Type B pancreatic cell (in vitro differentiated cells): ENCODE measurements around the gene PKP3. TPM values are rescaled to one million over a fixed set of nuclear protein-coding genes. Genes with fewer than 3 reads are reported as not detected.
A peak's percentile ranks its signal among the peaks of the same experiment; 100 is the strongest.

ENCODE experiments used
- DNase-seq: peaks from one replicate; pipeline ENCODE4 v3.0.0; 2021; ENCODE audit warnings: mixed read lengths; ENCODE audit not compliant: unreplicated experiment; ENCODE audit errors: extremely low spot score
- H3K27ac Mint-ChIP-seq: 2 replicates; pipeline ENCODE4 v1.8.0; 2021; ENCODE audit warnings: mild to moderate bottlenecking, mixed read lengths
- H3K27me3 Mint-ChIP-seq: 2 replicates; pipeline ENCODE4 v1.8.0; 2021; ENCODE audit warnings: mixed read lengths
- H3K36me3 Mint-ChIP-seq: 2 replicates; pipeline ENCODE4 v1.8.0; 2021; ENCODE audit warnings: mixed read lengths
- H3K4me1 Mint-ChIP-seq: one replicate; pipeline ENCODE4 v1.8.0; 2021; ENCODE audit warnings: mixed read lengths; ENCODE audit not compliant: unreplicated experiment
- H3K4me3 Mint-ChIP-seq: 2 replicates; pipeline ENCODE4 v1.8.0; 2021; ENCODE audit warnings: mild to moderate bottlenecking, mixed read lengths
- H3K9me3 Mint-ChIP-seq: 2 replicates; pipeline ENCODE4 v1.8.0; 2021; ENCODE audit warnings: mixed read lengths
- total RNA-seq: library from RNA; stranded (reverse); gene quantifications from 2 replicates; pipeline ENCODE4 v1.2.1, GENCODE V29; 2021; ENCODE audit warnings: low replicate concordance
- TF ChIP-seq, protein P1 (sequence below): fragments of 200-600 bp; sonication (generic); conservative IDR thresholded peaks from 2 replicates; pipeline ENCODE4 v1.5.0; 2021; ENCODE audit warnings: antibody characterized with exemption, mild to moderate bottlenecking

The PKP3 gene
- total RNA-seq, 1 donor from 2014 or later = 51.6 TPM

DNA sequence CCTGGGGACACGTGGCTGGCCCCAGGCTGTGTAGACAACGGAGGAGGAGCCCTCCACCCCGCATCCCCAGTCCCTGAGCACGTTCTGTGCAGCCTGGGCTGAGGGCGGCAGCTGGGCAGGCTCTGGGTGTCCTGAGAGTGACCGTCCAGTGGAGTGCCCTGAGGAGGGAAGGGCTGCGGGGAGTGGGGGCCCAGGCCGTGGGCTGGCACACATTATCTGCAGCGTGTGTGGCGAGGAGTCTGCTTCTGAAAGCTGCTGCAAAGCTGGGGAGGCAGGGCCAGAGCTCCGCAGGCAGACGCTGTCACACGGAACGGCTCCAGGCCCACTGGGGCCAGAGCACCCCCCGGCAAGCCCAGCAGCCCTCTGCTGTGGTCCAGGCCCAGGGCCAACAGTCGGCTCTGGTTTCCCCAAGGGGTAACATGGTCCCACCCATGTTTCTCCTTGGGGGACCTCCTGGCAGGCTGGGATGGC, 48.6 kb downstream of the PKP3 start:
- TF ChIP-seq, protein P1, sequence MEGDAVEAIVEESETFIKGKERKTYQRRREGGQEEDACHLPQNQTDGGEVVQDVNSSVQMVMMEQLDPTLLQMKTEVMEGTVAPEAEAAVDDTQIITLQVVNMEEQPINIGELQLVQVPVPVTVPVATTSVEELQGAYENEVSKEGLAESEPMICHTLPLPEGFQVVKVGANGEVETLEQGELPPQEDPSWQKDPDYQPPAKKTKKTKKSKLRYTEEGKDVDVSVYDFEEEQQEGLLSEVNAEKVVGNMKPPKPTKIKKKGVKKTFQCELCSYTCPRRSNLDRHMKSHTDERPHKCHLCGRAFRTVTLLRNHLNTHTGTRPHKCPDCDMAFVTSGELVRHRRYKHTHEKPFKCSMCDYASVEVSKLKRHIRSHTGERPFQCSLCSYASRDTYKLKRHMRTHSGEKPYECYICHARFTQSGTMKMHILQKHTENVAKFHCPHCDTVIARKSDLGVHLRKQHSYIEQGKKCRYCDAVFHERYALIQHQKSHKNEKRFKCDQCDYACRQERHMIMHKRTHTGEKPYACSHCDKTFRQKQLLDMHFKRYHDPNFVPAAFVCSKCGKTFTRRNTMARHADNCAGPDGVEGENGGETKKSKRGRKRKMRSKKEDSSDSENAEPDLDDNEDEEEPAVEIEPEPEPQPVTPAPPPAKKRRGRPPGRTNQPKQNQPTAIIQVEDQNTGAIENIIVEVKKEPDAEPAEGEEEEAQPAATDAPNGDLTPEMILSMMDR = no peak
- no peak for DNase-seq
- Mint-ChIP-seq H3K27ac (no peak overlapping the region), H3K36me3 (no peaks in the 10 kb centered on the region), H3K4me3 (no peak overlapping the region), H3K27me3 (no peaks in the 10 kb centered on the region), H3K4me1 (peaks cover 10% of the 10 kb centered on the region), H3K9me3 (no peaks in the 10 kb centered on the region)

DNA sequence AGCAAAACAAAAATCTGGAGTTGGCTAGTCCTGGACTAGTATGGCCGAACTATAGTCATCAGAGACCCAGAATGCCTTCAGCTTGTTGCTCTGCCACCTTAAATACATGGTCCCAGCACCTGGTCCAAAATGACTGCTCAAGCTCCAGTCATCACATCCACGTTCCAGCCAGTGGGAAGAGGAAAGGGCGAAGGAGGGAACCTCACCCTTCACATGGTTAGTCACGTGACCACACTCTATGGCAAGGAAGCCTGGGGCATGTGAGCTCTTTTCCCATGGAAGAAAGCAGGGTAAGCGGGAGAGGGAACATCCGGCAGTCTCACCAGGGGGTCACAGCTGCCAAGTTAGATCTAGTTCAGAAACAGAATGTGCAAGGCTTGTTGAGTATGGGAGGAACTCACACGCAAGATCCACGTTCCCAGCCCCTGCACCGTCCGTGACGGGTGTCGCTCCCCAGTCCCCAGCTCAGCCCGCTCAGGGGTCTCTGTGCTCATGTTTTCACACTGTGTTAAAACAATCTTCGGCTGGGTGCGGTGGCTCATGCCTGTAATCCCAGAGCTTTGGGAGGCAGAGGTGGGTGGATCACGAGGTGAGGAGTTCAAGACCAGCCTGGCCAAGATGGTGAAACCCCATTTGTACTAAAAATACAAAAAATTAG, 49.7 kb downstream of the PKP3 start:
- no peaks in the 10 kb centered on the region for H3K36me3 Mint-ChIP-seq
- no peaks in the 10 kb centered on the region for H3K9me3 Mint-ChIP-seq
- peak overlapping the region; percentile 56 for H3K27ac Mint-ChIP-seq
- H3K4me1 Mint-ChIP-seq = peaks cover 10% of the 10 kb centered on the region
- no peak for DNase-seq
- no peaks in the 10 kb centered on the region for H3K27me3 Mint-ChIP-seq
- TF ChIP-seq, protein P1 = no peak
- H3K4me3 Mint-ChIP-seq = peak overlapping the region; percentile 20

DNA sequence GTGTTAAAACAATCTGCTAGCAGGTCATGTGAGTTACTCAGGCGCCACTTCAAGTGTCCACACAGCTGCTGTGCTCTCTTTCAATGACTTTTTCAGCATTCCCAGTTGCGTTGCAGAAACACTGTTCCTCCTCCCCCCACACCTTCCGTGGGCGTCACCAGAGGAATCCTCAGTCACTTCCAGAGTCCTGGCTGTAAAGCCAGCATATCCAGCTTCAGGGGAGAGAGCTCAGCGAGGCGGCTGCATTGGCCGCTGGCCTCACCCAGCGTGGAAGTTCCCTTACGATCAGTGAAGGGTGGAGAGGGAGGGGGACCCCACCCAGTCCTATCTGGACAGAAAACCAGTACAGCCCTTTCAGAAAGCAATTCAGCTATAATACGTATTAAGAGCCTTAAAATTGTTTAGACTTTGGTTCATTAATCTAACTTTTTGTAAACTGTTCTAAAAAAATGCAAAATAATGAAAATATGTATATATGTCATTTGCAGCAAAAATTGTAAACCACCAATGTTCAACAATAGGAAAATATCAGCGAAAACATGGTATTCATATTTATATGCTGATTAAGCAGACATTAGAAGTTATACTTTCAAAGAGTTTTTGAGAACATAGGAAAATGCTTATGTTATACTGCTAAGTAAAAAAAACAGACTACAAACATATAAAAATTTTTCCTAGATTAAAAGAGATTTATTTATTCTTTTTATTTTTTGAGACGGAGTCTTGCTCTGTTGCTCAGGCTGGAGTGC, 50.6 kb downstream of the PKP3 start:
- no peaks in the 10 kb centered on the region for H3K36me3 Mint-ChIP-seq
- no peaks in the 10 kb centered on the region for H3K27me3 Mint-ChIP-seq
- H3K4me3 Mint-ChIP-seq = peak overlapping the region; percentile 74
- TF ChIP-seq, protein P1 = no peak
- no peaks in the 10 kb centered on the region for H3K9me3 Mint-ChIP-seq
- peak overlapping the region; percentile 83 for H3K27ac Mint-ChIP-seq
- no peak for DNase-seq
- peaks cover 10% of the 10 kb centered on the region for H3K4me1 Mint-ChIP-seq

DNA sequence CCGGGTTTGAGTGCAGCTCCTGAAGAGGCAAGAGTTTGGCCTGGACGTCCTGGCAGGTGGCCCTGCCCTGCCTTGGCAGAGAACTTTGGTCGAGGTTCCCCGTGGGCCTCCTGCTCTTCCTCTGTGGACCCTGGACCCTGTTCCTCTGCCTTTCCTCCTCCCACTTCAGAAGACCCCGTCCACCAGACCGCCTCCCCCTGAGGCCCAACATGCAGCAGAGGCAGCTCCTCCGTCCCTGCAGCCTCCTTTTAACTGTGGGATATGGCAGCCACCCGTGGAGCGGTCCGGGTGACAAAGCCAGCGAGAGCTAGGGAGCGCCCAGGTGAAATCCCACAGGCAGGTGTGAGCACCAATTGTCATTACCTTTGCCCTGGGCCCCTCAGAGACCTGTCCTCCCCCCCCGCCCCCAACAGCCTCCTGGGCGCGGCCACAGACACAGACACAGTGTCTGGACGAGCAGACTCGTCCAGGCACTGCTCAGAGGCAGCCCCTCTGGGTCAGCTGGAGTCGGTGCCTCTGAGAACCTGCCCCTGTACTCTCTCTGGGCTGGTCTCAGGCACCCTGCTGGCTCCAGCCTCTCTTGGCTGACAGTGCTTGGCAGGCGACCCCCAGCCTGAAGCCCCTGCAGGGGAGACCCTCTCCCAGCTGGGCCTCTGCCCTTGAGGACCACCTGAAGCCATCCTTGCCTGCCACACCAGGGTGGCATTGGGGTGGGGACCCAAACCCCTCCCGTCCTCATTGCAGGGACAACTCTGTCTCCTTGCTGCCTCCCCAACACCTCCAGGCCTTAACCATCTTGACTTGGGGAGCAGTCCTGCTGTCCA, 52.0 kb downstream of the PKP3 start:
- TF ChIP-seq, protein P1 = no peak
- no peak for DNase-seq
- peak overlapping the region; percentile 73 for H3K27ac Mint-ChIP-seq
- peak overlapping the region; percentile 57 for H3K4me3 Mint-ChIP-seq
- no peaks in the 10 kb centered on the region for H3K27me3 Mint-ChIP-seq
- H3K36me3 Mint-ChIP-seq = peaks cover 3% of the 10 kb centered on the region
- no peaks in the 10 kb centered on the region for H3K9me3 Mint-ChIP-seq
- peaks cover 10% of the 10 kb centered on the region for H3K4me1 Mint-ChIP-seq

DNA sequence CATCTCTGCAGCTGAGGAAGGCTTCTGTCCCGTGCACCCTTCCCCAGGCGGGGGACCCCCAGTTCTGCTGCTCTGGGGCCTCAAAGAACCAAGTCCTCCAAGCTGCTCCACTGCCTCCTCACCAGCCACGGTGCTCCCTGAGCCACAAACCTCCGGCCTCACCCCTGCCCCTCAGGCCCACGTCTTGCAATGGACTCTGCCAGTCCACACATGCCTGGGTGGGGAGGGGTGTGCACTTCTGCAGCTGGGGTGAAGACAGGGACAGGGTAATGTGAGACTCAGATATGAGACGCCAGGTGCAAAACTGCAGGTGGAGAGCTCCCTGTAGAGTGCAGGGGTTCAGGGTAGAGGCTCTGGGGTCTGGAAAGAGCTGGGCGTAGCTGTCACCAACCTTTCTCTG, 52.9 kb downstream of the PKP3 start:
- TF ChIP-seq, protein P1 = no peak
- no peaks in the 10 kb centered on the region for H3K9me3 Mint-ChIP-seq
- H3K27ac Mint-ChIP-seq = peak overlapping the region; percentile 73
- H3K4me3 Mint-ChIP-seq = peak overlapping the region; percentile 54
- no peaks in the 10 kb centered on the region for H3K27me3 Mint-ChIP-seq
- no peak for DNase-seq
- H3K4me1 Mint-ChIP-seq = peaks cover 16% of the 10 kb centered on the region
- peaks cover 4% of the 10 kb centered on the region for H3K36me3 Mint-ChIP-seq
